GM12878 (cell line): Measurements from ENCODE around the gene CTDSP1. TPM values are rescaled to one million over a fixed set of nuclear protein-coding genes. Genes with fewer than 3 reads are reported as not detected.

Source experiments
- ATAC-seq: fragments of 200-7000 bp; cut with Tn5 transposase; 3 replicates; pipeline ENCODE4 v1.9.1; 2020; ENCODE audit warnings: mild to moderate bottlenecking, moderate library complexity
- BruUV-seq: library from RNA; stranded (reverse); fragments of 400-500 nt; replicated peaks from 2 replicates; lab custom pipeline; 2021; lab: Mats Ljungman, UMichigan
- CTCF ChIA-PET: fragments of 300-600 bp; sonication (Branson Sonifier 250); formaldehyde crosslinking; extraction: SDS; loops from one replicate; lab custom pipeline; 2021; ENCODE audit warnings: inconsistent platforms; lab: Yijun Ruan, JAX
- POLR2A ChIA-PET: fragments of 350-600 bp; formaldehyde crosslinking; extraction: SDS; loops from one replicate; lab custom pipeline; 2021; ENCODE audit warnings: inconsistent platforms; lab: Charles Lee
- RAD21 ChIA-PET: fragments of 300-600 bp; sonication (Branson Sonifier 250); formaldehyde crosslinking; loops from one replicate; lab custom pipeline; 2023; ENCODE audit warnings: antibody characterized with exemption; ENCODE audit not compliant: unreplicated experiment; lab: Charles Lee
- SMC1A ChIA-PET: fragments of 300-600 bp; sonication (Branson Sonifier 250); formaldehyde crosslinking; loops from one replicate; lab custom pipeline; 2023; ENCODE audit not compliant: unreplicated experiment, uncharacterized antibody; lab: Charles Lee
- DNase-seq: peaks from one replicate; pipeline ENCODE4 v3.0.0-alpha.2; 2011; ENCODE audit warnings: low read depth, low spot score
- FAIRE-seq: peaks from 3 replicates; lab custom pipeline; 2011; peaks lifted over from hg19 to GRCh38; lab: Jason Lieb, UNC
- H2AFZ ChIP-seq: 2 replicates; pipeline ENCODE4 v1.6.0; 2011; ENCODE audit warnings: low read depth, low read length, control low read depth; ENCODE audit not compliant: control insufficient read depth
- H3K27ac ChIP-seq: 2 replicates; pipeline ENCODE4 v1.5.1; 2011; ENCODE audit warnings: control low read depth; ENCODE audit not compliant: control insufficient read depth, insufficient read depth
- H3K27me3 ChIP-seq, 2 experiments: replicated peaks in 1 of 2; 2 replicates each; pipeline versions ENCODE4 v1.6.0 to v1.6.1; 2011; ENCODE audit warnings: low read length in 1 of 2; ENCODE audit not compliant: control insufficient read depth in 2 of 2, insufficient read depth in 2 of 2
- H3K36me3 ChIP-seq, 2 experiments: 2 replicates each; pipeline ENCODE4 v1.5.1; 2011; ENCODE audit warnings: low read length in 1 of 2; ENCODE audit not compliant: control insufficient read depth in 2 of 2, insufficient read depth in 2 of 2
- H3K4me1 ChIP-seq: 2 replicates; pipeline ENCODE4 v1.6.1; 2011; ENCODE audit warnings: mild to moderate bottlenecking, low read length, moderate library complexity, mixed read lengths; ENCODE audit not compliant: control insufficient read depth, insufficient read depth
- H3K4me2 ChIP-seq: 2 replicates; pipeline ENCODE4 v1.6.0; 2011; ENCODE audit warnings: control low read depth; ENCODE audit not compliant: control insufficient read depth, insufficient read depth
- H3K4me3 ChIP-seq: fragments of 200-600 bp; sonication (generic); 2 replicates; pipeline ENCODE4 v1.5.1; 2016
- H3K79me2 ChIP-seq: 2 replicates; pipeline ENCODE4 v1.6.0; 2011; ENCODE audit warnings: low read length; ENCODE audit not compliant: control insufficient read depth, insufficient read depth
- H3K9ac ChIP-seq: 2 replicates; pipeline ENCODE4 v1.8.0; 2011; ENCODE audit warnings: low read length, control low read depth, mixed read lengths; ENCODE audit not compliant: control insufficient read depth, insufficient read depth
- H3K9me3 ChIP-seq: replicated peaks from 3 replicates; pipeline ENCODE4 v1.5.1; 2011; ENCODE audit warnings: mild to moderate bottlenecking, low read length; ENCODE audit not compliant: control insufficient read depth, insufficient read depth
- H4K20me1 ChIP-seq: 2 replicates; pipeline ENCODE4 v1.6.0; 2011; ENCODE audit not compliant: control insufficient read depth, insufficient read depth
- ATF7 ChIP-seq: fragments of 450-650 bp; IDR thresholded peaks from 2 replicates; pipeline ENCODE4 v1.6.1; 2016; ENCODE audit warnings: low read depth, mild to moderate bottlenecking
- FOXM1 ChIP-seq: IDR thresholded peaks from 2 replicates; pipeline ENCODE4 v1.6.1; 2012; ENCODE audit warnings: low read depth, mild to moderate bottlenecking, inconsistent platforms, low read length, moderate library complexity
- IRF4 ChIP-seq: IDR thresholded peaks from 2 replicates; pipeline ENCODE4 v1.6.1; 2011; ENCODE audit warnings: low read depth, low read length
- NFIC ChIP-seq: IDR thresholded peaks from 2 replicates; pipeline ENCODE4 v1.6.1; 2012; ENCODE audit warnings: low read depth, mild to moderate bottlenecking, inconsistent platforms, low read length, moderate library complexity
- POLR2AphosphoS2 ChIP-seq: IDR thresholded peaks from 2 replicates; pipeline ENCODE4 v1.6.1; 2011; ENCODE audit warnings: low read depth, mild to moderate bottlenecking, low read length, improper control_type of control experiment, moderate library complexity
- SMARCA5 ChIP-seq: fragments of 450-650 bp; IDR thresholded peaks from 2 replicates; pipeline ENCODE4 v1.6.1; 2017; ENCODE audit warnings: mild to moderate bottlenecking
- STAT1 ChIP-seq: fragments of 450-650 bp; conservative IDR thresholded peaks from 2 replicates; pipeline ENCODE4 v1.6.1; 2014; ENCODE audit warnings: antibody characterized with exemption, mild to moderate bottlenecking
- YY1 ChIP-seq: IDR thresholded peaks from 2 replicates; pipeline ENCODE4 v1.6.1; 2011; ENCODE audit warnings: low read depth, mild to moderate bottlenecking, low read length
- WGBS: methylation state at CpG from one replicate; pipeline ENCODE4 v1.1.6; 2016; ENCODE audit warnings: low lambda C conversion rate; ENCODE audit not compliant: insufficient replicate concordance, insufficient coverage; ENCODE audit errors: missing lambda C conversion rate; 5-methylcytosine and 5-hydroxymethylcytosine counted together
- in situ Hi-C: fragments of 300-500 bp; cut with MboI; formaldehyde crosslinking; loops from 9 replicates; pipeline ENCODE4 v1.14.3; 2018; ENCODE audit warnings: mixed read lengths
- intact Hi-C: fragments of 100-400 bp; cut with micrococcal nuclease; formaldehyde crosslinking; loops from one replicate; pipeline ENCODE4 v1.14.2; 2022; ENCODE audit not compliant: unreplicated experiment
- polyA plus RNA-seq, 11 experiments: library from polyadenylated mRNA; depleted of rRNA in 4 of 11; unstranded in 6 of 11; stranded (reverse) in 5 of 11; fragments of >200 nt; fragmentation: Nextera tagmentation in 4 of 11; fragmentation: Illumina TruSeq in 1 of 11; extraction: Ambion mirVana in 4 of 11; extraction: Trizol in 1 of 11; gene quantifications; 1 replicate in 1 of 11; 2 replicates in 10 of 11; pipeline versions ENCODE4 v1.2.1 to v1.2.3, GENCODE V29; 2011 to 2016; ENCODE audit warnings: inconsistent platforms in 2 of 11, missing spikeins in 2 of 11, low read depth in 1 of 11
- total RNA-seq, 4 experiments: library from RNA; depleted of rRNA in 3 of 4; stranded (reverse); fragments of >200 nt in 3 of 4; fragmentation: Illumina TruSeq in 1 of 4; extraction: Trizol in 1 of 4; gene quantifications; 2 replicates each; pipeline versions ENCODE4 v1.2.1 to v1.2.3, GENCODE V29; 2013 to 2021
- TF ChIP-seq, protein P1 (sequence below): fragments of 450-650 bp; IDR thresholded peaks from 2 replicates; pipeline ENCODE4 v1.6.1; 2017; ENCODE audit warnings: mild to moderate bottlenecking, moderate library complexity
- TF ChIP-seq, protein P2 (sequence below): IDR thresholded peaks from 2 replicates; pipeline ENCODE4 v1.6.1; 2012; ENCODE audit warnings: mild to moderate bottlenecking, low read depth, low read length
- TF ChIP-seq, protein P3 (sequence below): IDR thresholded peaks from 2 replicates; pipeline ENCODE4 v1.6.1; 2011; ENCODE audit warnings: low read depth, mild to moderate bottlenecking, low read length, moderate library complexity, borderline replicate concordance; ENCODE audit errors: extremely low read depth

The CTDSP1 gene
- total and polyA plus RNA-seq, 10 of the 15 experiments (the other 5 are each of a cell fraction or from before 2014, with no cell fraction given), result 3.0 to 75.9 (median 34.4) TPM

DNA sequence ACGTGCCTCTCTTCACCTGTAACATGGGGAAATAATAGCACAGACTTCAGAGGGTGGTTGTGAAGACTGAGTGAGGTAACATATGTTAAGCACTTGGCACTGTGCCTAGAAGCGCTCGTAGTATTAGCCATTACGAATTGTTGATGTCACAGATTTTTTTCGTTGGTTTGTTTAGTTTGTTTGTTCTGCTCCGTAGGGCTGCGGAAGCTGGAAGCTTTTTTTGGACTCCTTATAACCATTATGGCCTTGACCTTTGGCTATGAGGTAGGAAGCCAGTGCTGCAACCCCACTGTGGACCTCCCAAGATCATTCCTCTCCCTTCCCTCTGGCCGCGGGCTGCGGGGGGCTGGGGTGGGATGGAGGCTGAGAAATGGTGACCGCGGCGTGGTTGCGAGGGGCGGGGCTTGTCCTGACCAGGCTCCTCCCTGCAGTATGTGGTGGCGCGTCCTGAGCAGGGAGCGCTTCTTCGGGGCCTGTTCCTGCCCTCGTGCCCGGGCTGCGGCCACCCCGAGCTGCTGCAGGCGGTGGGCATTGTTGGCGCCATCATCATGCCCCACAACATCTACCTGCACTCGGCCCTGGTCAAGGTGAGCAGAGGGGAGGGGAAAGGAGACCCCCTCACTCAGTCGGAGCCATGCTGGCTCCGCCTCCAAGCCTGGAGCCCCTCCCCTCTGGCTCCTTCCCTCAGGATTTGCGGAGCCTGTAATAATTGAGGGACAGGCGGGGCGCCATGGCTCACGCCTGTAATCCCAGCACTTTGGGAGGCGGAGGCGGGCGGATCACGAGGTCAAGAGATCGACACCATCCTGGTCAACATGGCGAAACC is 12.1 kb upstream of the CTDSP1 start (continued):
- TF ChIP-seq, protein P1, sequence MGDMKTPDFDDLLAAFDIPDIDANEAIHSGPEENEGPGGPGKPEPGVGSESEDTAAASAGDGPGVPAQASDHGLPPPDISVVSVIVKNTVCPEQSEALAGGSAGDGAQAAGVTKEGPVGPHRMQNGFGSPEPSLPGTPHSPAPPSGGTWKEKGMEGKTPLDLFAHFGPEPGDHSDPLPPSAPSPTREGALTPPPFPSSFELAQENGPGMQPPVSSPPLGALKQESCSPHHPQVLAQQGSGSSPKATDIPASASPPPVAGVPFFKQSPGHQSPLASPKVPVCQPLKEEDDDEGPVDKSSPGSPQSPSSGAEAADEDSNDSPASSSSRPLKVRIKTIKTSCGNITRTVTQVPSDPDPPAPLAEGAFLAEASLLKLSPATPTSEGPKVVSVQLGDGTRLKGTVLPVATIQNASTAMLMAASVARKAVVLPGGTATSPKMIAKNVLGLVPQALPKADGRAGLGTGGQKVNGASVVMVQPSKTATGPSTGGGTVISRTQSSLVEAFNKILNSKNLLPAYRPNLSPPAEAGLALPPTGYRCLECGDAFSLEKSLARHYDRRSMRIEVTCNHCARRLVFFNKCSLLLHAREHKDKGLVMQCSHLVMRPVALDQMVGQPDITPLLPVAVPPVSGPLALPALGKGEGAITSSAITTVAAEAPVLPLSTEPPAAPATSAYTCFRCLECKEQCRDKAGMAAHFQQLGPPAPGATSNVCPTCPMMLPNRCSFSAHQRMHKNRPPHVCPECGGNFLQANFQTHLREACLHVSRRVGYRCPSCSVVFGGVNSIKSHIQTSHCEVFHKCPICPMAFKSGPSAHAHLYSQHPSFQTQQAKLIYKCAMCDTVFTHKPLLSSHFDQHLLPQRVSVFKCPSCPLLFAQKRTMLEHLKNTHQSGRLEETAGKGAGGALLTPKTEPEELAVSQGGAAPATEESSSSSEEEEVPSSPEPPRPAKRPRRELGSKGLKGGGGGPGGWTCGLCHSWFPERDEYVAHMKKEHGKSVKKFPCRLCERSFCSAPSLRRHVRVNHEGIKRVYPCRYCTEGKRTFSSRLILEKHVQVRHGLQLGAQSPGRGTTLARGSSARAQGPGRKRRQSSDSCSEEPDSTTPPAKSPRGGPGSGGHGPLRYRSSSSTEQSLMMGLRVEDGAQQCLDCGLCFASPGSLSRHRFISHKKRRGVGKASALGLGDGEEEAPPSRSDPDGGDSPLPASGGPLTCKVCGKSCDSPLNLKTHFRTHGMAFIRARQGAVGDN, result no peak
- TF ChIP-seq POLR2AphosphoS2, result no peak
- no peak for TF ChIP-seq SMARCA5
- TF ChIP-seq IRF4, result no peak

DNA sequence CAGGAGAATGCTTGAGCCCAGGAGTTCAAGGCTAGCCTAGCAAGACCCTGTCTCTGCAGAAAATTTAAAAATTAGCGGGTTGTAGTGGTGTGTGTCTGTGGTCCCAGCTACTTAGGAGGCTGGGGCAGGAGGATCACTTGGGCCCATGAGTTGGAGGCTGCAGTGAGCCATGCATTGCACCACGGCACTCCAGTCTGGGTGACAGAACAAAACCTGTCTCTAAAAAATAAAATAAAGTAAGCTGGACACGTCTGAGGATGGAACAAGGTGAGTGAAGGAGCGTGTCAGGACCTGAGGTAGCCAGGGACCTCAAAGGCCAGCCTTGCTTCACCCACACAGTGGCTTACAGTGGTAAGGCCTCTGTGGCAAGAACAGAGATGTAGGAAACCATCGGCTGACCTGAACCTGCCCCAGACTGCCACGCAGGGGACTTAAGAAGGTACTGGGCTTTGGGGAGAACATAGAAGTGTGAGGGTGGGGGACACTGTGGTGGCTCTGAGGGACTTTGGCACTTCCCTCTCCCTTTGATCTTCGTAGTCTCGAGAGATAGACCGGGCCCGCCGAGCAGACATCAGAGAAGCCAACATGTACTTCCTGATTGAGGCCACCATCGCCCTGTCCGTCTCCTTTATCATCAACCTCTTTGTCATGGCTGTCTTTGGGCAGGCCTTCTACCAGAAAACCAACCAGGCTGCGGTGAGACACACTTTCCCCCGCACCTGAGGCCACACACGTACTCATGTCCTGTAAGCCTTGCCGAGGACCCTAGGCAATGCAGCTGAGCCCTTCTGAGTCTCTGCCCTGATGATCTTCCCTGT is 10.1 kb upstream of the CTDSP1 start:
- in situ Hi-C loops, result loop anchor here (25.0 kb wide), 1 partner anchor 102 kb away; the partner anchor contains the start of gene TMBIM1
- ChIA-PET POLR2A (no interaction called here), RAD21 (no interaction called here), CTCF (interaction anchor here (1.2 kb wide), 1 partner anchor 88 kb away, joined by 5 read pairs; no protein-coding TSS in a partner anchor), SMC1A (no interaction called here)
- Histone ChIP-seq H3K9me3 (no peaks in the 10 kb centered on the region), H3K4me3 (no peak overlapping the region), H3K27me3 (no peaks in the 10 kb centered on the region; a peak in 2 of 4 replicates), H4K20me1 (no peaks in the 10 kb centered on the region), H3K4me1 (peaks cover 7% of the 10 kb centered on the region), H3K27ac (no peak overlapping the region), H3K79me2 (no peaks in the 10 kb centered on the region), H2AFZ (no peak overlapping the region), H3K36me3 (no peaks in the 10 kb centered on the region), H3K4me2 (no peak overlapping the region), H3K9ac (no peak overlapping the region)
- 71% methylated on average over 17 of the region's 17 CpGs for WGBS
- no TSS peak for BruUV-seq
- no peak for ATAC-seq
- DNase-seq, result no peak
- FAIRE-seq, result no peak
- intact Hi-C loops, result no loop called here
- TF ChIP-seq STAT1 (no peak), NFIC (no peak), FOXM1 (no peak), YY1 (no peak), ATF7 (no peak), IRF4 (no peak)
- TF ChIP-seq, protein P2, sequence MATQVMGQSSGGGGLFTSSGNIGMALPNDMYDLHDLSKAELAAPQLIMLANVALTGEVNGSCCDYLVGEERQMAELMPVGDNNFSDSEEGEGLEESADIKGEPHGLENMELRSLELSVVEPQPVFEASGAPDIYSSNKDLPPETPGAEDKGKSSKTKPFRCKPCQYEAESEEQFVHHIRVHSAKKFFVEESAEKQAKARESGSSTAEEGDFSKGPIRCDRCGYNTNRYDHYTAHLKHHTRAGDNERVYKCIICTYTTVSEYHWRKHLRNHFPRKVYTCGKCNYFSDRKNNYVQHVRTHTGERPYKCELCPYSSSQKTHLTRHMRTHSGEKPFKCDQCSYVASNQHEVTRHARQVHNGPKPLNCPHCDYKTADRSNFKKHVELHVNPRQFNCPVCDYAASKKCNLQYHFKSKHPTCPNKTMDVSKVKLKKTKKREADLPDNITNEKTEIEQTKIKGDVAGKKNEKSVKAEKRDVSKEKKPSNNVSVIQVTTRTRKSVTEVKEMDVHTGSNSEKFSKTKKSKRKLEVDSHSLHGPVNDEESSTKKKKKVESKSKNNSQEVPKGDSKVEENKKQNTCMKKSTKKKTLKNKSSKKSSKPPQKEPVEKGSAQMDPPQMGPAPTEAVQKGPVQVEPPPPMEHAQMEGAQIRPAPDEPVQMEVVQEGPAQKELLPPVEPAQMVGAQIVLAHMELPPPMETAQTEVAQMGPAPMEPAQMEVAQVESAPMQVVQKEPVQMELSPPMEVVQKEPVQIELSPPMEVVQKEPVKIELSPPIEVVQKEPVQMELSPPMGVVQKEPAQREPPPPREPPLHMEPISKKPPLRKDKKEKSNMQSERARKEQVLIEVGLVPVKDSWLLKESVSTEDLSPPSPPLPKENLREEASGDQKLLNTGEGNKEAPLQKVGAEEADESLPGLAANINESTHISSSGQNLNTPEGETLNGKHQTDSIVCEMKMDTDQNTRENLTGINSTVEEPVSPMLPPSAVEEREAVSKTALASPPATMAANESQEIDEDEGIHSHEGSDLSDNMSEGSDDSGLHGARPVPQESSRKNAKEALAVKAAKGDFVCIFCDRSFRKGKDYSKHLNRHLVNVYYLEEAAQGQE, result no peak
- TF ChIP-seq, protein P3, sequence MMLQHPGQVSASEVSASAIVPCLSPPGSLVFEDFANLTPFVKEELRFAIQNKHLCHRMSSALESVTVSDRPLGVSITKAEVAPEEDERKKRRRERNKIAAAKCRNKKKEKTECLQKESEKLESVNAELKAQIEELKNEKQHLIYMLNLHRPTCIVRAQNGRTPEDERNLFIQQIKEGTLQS, result no peak
